Upper lobe of left lung (tissue), 6 donors: ENCODE results near the gene PLAC8L1. TPM values are rescaled to one million over a fixed set of nuclear protein-coding genes. Genes with fewer than 3 reads are reported as not detected.

Experiments used
- ATAC-seq, 2 donors: fragments of 200-7000 bp; cut with Tn5 transposase; one replicate each; pipeline ENCODE4 v1.9.1; 2022; ENCODE audit warnings: mild to moderate bottlenecking in 2 of 2, moderate library complexity in 2 of 2; ENCODE audit not compliant: low FRiP score in 2 of 2
- DNase-seq, 2 donors: peaks; one replicate each; pipeline ENCODE4 v3.0.0-alpha.2; 2019 to 2020
- H3K27ac ChIP-seq, 4 donors: fragments of 200-600 bp; sonication (generic); one replicate each; pipeline ENCODE4 v1.5.1; 2016 to 2019
- H3K27me3 ChIP-seq, 4 donors: fragments of 200-600 bp; sonication (generic); one replicate each; pipeline ENCODE4 v1.5.1; 2017 to 2019
- H3K36me3 ChIP-seq, 4 donors: fragments of 200-600 bp; sonication (generic); one replicate each; pipeline ENCODE4 v1.5.1; 2016 to 2019
- H3K4me1 ChIP-seq, 4 donors: fragments of 200-600 bp; sonication (generic); one replicate each; pipeline ENCODE4 v1.5.1; 2018 to 2019
- H3K4me3 ChIP-seq, 4 donors: fragments of 200-600 bp; sonication (generic); one replicate each; pipeline ENCODE4 v1.5.1; 2017 to 2019; ENCODE audit warnings: mild to moderate bottlenecking in 2 of 4, moderate library complexity in 1 of 4
- H3K9me3 ChIP-seq, 4 donors: fragments of 200-600 bp; sonication (generic); one replicate each; pipeline ENCODE4 v1.5.1; 2018 to 2019
- CTCF ChIP-seq, 6 experiments: fragments of 450-650 bp in 4 of 6; fragments of 200-600 bp in 2 of 6; sonication (generic) in 2 of 6; IDR thresholded peaks; one replicate each; pipeline ENCODE4 v1.5.1; 2016 to 2019; ENCODE audit warnings: antibody characterized with exemption in 6 of 6
- EP300 ChIP-seq, 4 donors: sonication (generic); formaldehyde crosslinking; IDR thresholded peaks; one replicate each; pipeline ENCODE4 v1.5.1; 2017; ENCODE audit warnings: antibody characterized with exemption in 4 of 4, control low read depth in 2 of 4
- POLR2A ChIP-seq, 4 donors: fragments of 450-650 bp; IDR thresholded peaks; one replicate each; pipeline ENCODE4 v1.5.1; 2016 to 2017; ENCODE audit warnings: antibody characterized with exemption in 4 of 4, mild to moderate bottlenecking in 2 of 4
- POLR2AphosphoS5 ChIP-seq, 2 donors: sonication (generic); formaldehyde crosslinking; IDR thresholded peaks; one replicate each; pipeline ENCODE4 v1.5.1; 2017; ENCODE audit warnings: antibody characterized with exemption in 2 of 2
- WGBS, 2 donors: methylation state at CpG; one replicate each; pipeline ENCODE4 v1.1.5; 2017 to 2018; 5-methylcytosine and 5-hydroxymethylcytosine counted together
- total RNA-seq, 6 donors: library from RNA; depleted of rRNA in 4 of 6; stranded (reverse); fragments of >200 nt in 4 of 6; gene quantifications; one replicate each; pipeline versions ENCODE4 v1.1.0 to v1.2.1, GENCODE V29; 2016 to 2021
- donor health status: DM: no; HTN: no; CAD: no; lungs with moderate emphysema.
- donor health status: DM: no; HTN: yes; CAD: no; lungs with severe emphysema.

Gene PLAC8L1
- total RNA-seq, 6 donors from 2014 or later, result 1.3 TPM; not detected in 5

- no peaks in the 10 kb centered on the region for H3K27me3 ChIP-seq
- no peaks in the 10 kb centered on the region for H3K9me3 ChIP-seq
- H3K27ac ChIP-seq, result no peak overlapping the region
- H3K4me1 ChIP-seq, result no peaks in the 10 kb centered on the region
- WGBS, 2 donors, result 93 to 95% methylated on average over 5 of the region's 5 CpGs
- no peak overlapping the region for H3K4me3 ChIP-seq
- no peaks in the 10 kb centered on the region for H3K36me3 ChIP-seq
- TF ChIP-seq POLR2A (IDR thresholded peaks at IDR 0.05), result no peak
- TF ChIP-seq CTCF (IDR thresholded peaks at IDR 0.05), result no peak
- TF ChIP-seq POLR2AphosphoS5 (IDR thresholded peaks at IDR 0.05), result no peak
- TF ChIP-seq EP300 (IDR thresholded peaks at IDR 0.05), result no peak
- DNase-seq, result no peak
- ATAC-seq, result no peak
Observed at GRCh38 chr5:146060221-146060585, 45.2 kb downstream of the PLAC8L1 start.

- H3K4me3 ChIP-seq, result no peak overlapping the region
- no peak for TF ChIP-seq EP300 (IDR thresholded peaks at IDR 0.05)
- TF ChIP-seq POLR2A (IDR thresholded peaks at IDR 0.05), result no peak
- no peak for TF ChIP-seq CTCF (IDR thresholded peaks at IDR 0.05)
- TF ChIP-seq POLR2AphosphoS5 (IDR thresholded peaks at IDR 0.05), result no peak
- peak in 1 of 2 donors; percentile 46 for ATAC-seq
- 66 to 71% methylated on average over 20 to 21 of the region's 22 CpGs for WGBS, 2 donors
- H3K9me3 ChIP-seq, result no peaks in the 10 kb centered on the region
- H3K36me3 ChIP-seq, result no peaks in the 10 kb centered on the region
- no peaks in the 10 kb centered on the region for H3K4me1 ChIP-seq
- H3K27me3 ChIP-seq, result no peaks in the 10 kb centered on the region
- H3K27ac ChIP-seq, result no peak overlapping the region
- DNase-seq, result peak in 1 of 2 donors; percentile 43
Observed at GRCh38 chr5:146059460-146060220, 45.7 kb downstream of the PLAC8L1 start.

DNA sequence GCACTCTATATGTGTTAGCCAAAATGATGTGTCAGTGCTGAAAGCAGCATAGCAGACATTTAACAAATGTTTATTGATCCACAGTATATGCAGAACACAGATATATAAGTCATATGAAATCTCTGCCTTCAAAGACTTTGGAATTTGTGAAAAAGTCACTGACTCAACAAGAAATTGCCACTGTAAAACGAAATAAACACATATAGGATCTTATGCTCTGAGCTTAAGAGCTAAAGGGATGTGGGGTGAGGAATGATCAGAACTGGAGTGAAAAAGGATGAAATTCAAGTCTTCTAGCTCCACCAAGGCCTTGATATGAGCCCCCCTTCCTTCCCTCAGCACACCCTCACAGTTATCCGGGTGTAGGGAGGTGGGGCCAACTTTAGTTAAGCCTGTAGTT, 49.9 kb downstream of the PLAC8L1 start:
- ATAC-seq, result no peak
- no peak for TF ChIP-seq POLR2AphosphoS5 (IDR thresholded peaks at IDR 0.05)
- TF ChIP-seq CTCF (IDR thresholded peaks at IDR 0.05), result no peak
- TF ChIP-seq EP300 (IDR thresholded peaks at IDR 0.05), result no peak
- TF ChIP-seq POLR2A (IDR thresholded peaks at IDR 0.05), result no peak
- no peak overlapping the region for H3K27ac ChIP-seq

DNA sequence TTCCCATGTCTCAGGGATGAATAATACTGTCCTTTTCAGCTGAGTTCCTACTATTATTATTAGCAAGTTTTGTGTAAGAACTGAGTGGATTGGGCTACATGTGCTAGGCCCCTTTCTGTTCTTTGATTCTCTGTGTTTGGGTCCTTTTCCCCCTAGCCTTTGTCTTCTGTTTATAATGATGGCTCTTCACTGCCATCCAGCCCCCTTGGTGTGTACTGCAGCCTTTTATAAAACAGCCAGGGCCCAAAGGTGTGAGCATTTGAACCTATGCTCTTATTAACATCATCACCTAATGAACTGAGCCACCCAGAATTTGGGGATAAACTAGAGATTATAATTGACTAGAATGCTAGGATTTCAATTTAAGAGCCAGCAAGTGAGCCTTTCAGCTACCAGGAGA, 52.6 kb downstream of the PLAC8L1 start:
- H3K4me1 ChIP-seq, result no peaks in the 10 kb centered on the region
- no peak for TF ChIP-seq CTCF (IDR thresholded peaks at IDR 0.05)
- no peak for TF ChIP-seq POLR2A (IDR thresholded peaks at IDR 0.05)
- TF ChIP-seq POLR2AphosphoS5 (IDR thresholded peaks at IDR 0.05), result no peak
- TF ChIP-seq EP300 (IDR thresholded peaks at IDR 0.05), result no peak
- no peaks in the 10 kb centered on the region for H3K9me3 ChIP-seq
- H3K27me3 ChIP-seq, result no peaks in the 10 kb centered on the region
- H3K4me3 ChIP-seq, result no peak overlapping the region
- no peaks in the 10 kb centered on the region for H3K36me3 ChIP-seq
- DNase-seq, result no peak
- no peak overlapping the region for H3K27ac ChIP-seq
- no peak for ATAC-seq

More for the DNA sequence above, 49.9 kb downstream of the PLAC8L1 start:
- H3K4me1 ChIP-seq, result no peaks in the 10 kb centered on the region
- WGBS, 2 donors, result 74 to 79% methylated on average over 2 of the region's 2 CpGs
- no peak for DNase-seq
- no peaks in the 10 kb centered on the region for H3K36me3 ChIP-seq
- H3K27me3 ChIP-seq, result no peaks in the 10 kb centered on the region
- no peak overlapping the region for H3K4me3 ChIP-seq
- H3K9me3 ChIP-seq, result no peaks in the 10 kb centered on the region

DNA sequence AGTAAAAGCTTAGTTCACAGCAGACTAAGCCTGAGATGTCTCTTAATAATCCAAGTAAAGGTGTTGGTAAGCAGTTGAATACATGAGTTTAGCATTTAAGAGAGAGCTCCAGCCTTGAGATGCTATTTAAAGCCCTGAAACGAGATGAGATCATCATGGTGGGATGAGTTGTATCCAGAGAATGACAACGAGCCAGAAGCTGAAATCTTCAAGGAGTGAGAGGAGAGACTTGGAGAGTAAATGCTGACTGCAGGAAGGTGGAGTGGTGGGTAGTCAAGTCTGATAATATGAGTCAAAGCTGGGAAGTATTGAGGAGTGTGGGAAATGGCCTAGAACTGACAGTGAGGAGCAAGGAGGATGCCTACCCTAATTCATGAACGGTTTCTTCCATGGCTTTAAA, 53.7 kb downstream of the PLAC8L1 start:
- TF ChIP-seq EP300 (IDR thresholded peaks at IDR 0.05), result no peak
- no peak for TF ChIP-seq POLR2A (IDR thresholded peaks at IDR 0.05)
- TF ChIP-seq POLR2AphosphoS5 (IDR thresholded peaks at IDR 0.05), result no peak
- TF ChIP-seq CTCF (IDR thresholded peaks at IDR 0.05), result no peak
- no peak overlapping the region for H3K4me3 ChIP-seq
- no peaks in the 10 kb centered on the region for H3K27me3 ChIP-seq
- no peaks in the 10 kb centered on the region for H3K4me1 ChIP-seq
- no peaks in the 10 kb centered on the region for H3K36me3 ChIP-seq
- WGBS, 2 donors, result 73 to 75% methylated on average over 3 of the region's 3 CpGs
- ATAC-seq, result no peak
- H3K9me3 ChIP-seq, result no peaks in the 10 kb centered on the region
- H3K27ac ChIP-seq, result no peak overlapping the region
- no peak for DNase-seq
